Activated T-cell treated with anti-CD3 and anti-CD28 coated beads, Interleukin-2, amount 50 U/mL, for 4 hours (primary cell): ENCODE results near the gene INTS1. TPM values are rescaled to one million over a fixed set of nuclear protein-coding genes. Genes with fewer than 3 reads are reported as not detected.

Experiments
- ATAC-seq, 2 donors: fragments of 200-7000 bp; cut with Tn5 transposase; one replicate each; pipeline ENCODE4 v1.10.0; 2021
- DNase-seq: peaks from one replicate; pipeline ENCODE4 v3.0.0-alpha.2; 2020
- H3K27me3 Mint-ChIP-seq: one replicate; pipeline ENCODE4 v1.8.0; 2021; ENCODE audit warnings: low read depth, mixed read lengths
- H3K36me3 Mint-ChIP-seq: one replicate; pipeline ENCODE4 v1.8.0; 2022; ENCODE audit warnings: mixed read lengths; ENCODE audit not compliant: insufficient read depth
- H3K4me1 Mint-ChIP-seq: one replicate; pipeline ENCODE4 v1.8.0; 2021; ENCODE audit warnings: low read depth, mixed read lengths
- H3K4me3 Mint-ChIP-seq: one replicate; pipeline ENCODE4 v1.8.0; 2021; ENCODE audit warnings: mild to moderate bottlenecking, moderate library complexity, mixed read lengths
- H3K9me3 Mint-ChIP-seq: one replicate; pipeline ENCODE4 v1.8.0; 2021; ENCODE audit warnings: mixed read lengths
- total RNA-seq, 3 donors: library from RNA; stranded (reverse); gene quantifications; one replicate each; pipeline ENCODE4 v1.2.1, GENCODE V29; 2021

Gene INTS1
- total RNA-seq, 3 donors from 2014 or later, result 110 to 126 (median 119) TPM

DNA sequence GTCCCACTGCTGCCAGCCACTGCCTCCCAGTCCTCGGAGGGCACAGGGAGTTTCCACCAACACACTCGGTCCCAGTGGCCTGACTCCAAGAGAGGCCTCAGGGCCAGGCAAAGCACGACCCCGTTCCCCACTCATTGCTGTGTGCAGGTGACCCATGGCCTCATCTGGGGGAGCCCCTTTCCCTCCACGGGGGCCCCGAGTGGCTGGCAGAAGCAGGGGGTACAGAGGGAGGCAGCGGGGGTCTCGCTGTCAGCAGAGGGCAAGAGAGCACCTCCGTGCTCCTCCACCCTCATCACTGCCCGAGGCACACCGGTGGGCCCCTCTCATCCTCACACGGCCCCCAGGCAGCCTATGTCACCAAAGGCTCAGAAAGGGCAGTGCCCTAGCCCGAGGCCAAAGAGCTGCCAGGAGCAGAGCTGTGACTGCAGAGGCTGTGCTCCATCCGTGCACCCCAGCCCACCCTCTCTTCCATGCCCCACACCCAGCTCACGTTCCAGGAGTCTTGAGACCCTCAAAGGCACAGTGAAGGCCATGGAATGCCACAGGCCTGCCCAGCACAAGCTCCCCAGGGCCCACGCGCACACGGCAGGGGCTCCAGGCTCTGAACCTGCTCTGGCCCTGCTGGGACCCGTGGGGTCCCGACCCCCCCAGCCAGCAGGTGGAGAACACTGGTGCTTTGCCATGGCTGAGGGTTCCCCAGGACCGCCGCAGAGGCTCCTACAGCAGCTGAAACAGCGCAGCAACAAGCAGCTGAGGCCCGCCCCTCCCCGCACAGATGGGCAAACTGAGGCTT, 70.9 kb downstream of the INTS1 start:
- no peak for DNase-seq
- H3K36me3 Mint-ChIP-seq, result no peaks in the 10 kb centered on the region
- ATAC-seq, result no peak

GRCh38 chr7:1432411-1433082, 71.6 kb downstream of the INTS1 start:
- Mint-ChIP-seq H3K9me3 (no peaks in the 10 kb centered on the region), H3K4me3 (no peak overlapping the region), H3K36me3 (no peaks in the 10 kb centered on the region), H3K4me1 (peaks cover 2% of the 10 kb centered on the region), H3K27me3 (peaks cover 5% of the 10 kb centered on the region)
- ATAC-seq (peak; percentile 84 to 90), DNase-seq (peak; percentile 85)

More for the DNA sequence above, 70.9 kb downstream of the INTS1 start:
- Mint-ChIP-seq H3K27me3 (peaks cover 5% of the 10 kb centered on the region), H3K4me3 (no peak overlapping the region), H3K9me3 (no peaks in the 10 kb centered on the region), H3K4me1 (peaks cover 2% of the 10 kb centered on the region)

- ATAC-seq (peak in 1 of 2 donors; percentile 16), DNase-seq (no peak)
- H3K9me3 Mint-ChIP-seq, result no peaks in the 10 kb centered on the region
- H3K4me3 Mint-ChIP-seq, result no peak overlapping the region
- peaks cover 2% of the 10 kb centered on the region for H3K4me1 Mint-ChIP-seq
- H3K36me3 Mint-ChIP-seq, result no peaks in the 10 kb centered on the region
- peaks cover 5% of the 10 kb centered on the region for H3K27me3 Mint-ChIP-seq
Measured at GRCh38 chr7:1431634-1432380, 72.4 kb downstream of the INTS1 start.

DNA sequence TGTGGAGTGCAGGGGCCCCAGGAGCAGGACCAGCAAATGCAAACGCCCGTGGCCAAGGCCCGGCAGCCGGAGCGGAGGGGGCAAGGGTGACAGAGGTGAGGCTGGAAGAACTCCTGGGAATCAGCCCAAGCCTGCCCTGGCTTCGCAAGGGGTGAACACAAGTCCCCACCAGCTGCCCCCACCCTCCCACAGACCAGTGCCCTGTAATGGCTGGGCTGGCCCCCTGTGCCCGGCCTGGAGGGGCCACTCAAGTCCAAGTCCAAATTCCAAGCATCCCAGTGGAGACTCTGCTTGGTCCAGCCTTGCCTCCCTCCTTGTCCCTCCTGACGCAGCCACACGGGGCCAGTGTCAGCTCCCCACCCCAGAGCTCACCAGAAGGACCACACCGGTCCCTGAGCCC, 73.0 kb downstream of the INTS1 start:
- ATAC-seq, result no peak
- H3K4me1 Mint-ChIP-seq, result peaks cover 2% of the 10 kb centered on the region
- H3K36me3 Mint-ChIP-seq, result no peaks in the 10 kb centered on the region
- H3K9me3 Mint-ChIP-seq, result no peaks in the 10 kb centered on the region
- peaks cover 5% of the 10 kb centered on the region for H3K27me3 Mint-ChIP-seq
- H3K4me3 Mint-ChIP-seq, result no peak overlapping the region
- no peak for DNase-seq

- DNase-seq (no peak), ATAC-seq (no peak)
- H3K4me1 Mint-ChIP-seq, result peaks cover 2% of the 10 kb centered on the region
- no peaks in the 10 kb centered on the region for H3K9me3 Mint-ChIP-seq
- H3K36me3 Mint-ChIP-seq, result no peaks in the 10 kb centered on the region
- peaks cover 5% of the 10 kb centered on the region for H3K27me3 Mint-ChIP-seq
- H3K4me3 Mint-ChIP-seq, result no peak overlapping the region
Measured at GRCh38 chr7:1430056-1430845, 73.9 kb downstream of the INTS1 start.

- H3K9me3 Mint-ChIP-seq, result no peaks in the 10 kb centered on the region
- H3K4me3 Mint-ChIP-seq, result no peak overlapping the region
- DNase-seq, result no peak
- peaks cover 5% of the 10 kb centered on the region for H3K27me3 Mint-ChIP-seq
- no peaks in the 10 kb centered on the region for H3K36me3 Mint-ChIP-seq
- peaks cover 2% of the 10 kb centered on the region for H3K4me1 Mint-ChIP-seq
- no peak for ATAC-seq
Measured at GRCh38 chr7:1428941-1429501, 75.2 kb downstream of the INTS1 start.

DNA sequence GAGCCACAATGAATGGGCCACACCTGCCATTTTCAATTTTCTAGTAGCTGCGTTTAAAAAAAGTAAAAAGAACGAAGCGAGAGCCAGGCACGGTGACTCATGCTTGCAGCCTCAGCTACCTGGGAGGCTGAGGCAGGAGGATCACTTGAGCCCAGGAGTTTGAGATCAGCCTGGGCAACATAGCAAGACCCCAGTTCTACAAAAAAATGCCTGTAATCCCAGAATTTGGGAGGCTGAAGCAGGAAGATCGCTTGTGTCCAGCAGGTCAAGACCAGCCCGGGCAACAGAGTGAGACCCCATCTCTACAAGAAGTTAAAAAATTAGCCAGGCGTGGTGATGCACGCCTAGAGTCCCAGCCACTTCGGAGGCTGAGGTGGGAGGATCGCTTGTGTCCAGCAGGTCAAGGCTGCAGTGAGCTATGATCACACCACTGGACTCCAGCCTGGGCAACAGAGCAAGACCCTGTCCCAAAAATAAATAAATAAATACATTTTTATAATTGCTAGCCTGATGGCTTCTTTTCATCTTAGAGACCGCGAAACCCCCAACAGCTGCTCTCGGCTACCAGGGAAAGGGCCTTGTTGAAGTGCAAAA, 77.0 kb downstream of the INTS1 start:
- H3K36me3 Mint-ChIP-seq, result no peaks in the 10 kb centered on the region
- H3K4me3 Mint-ChIP-seq, result no peak overlapping the region
- ATAC-seq (no peak), DNase-seq (no peak)
- H3K27me3 Mint-ChIP-seq, result peaks cover 10% of the 10 kb centered on the region
- H3K4me1 Mint-ChIP-seq, result no peaks in the 10 kb centered on the region
- H3K9me3 Mint-ChIP-seq, result no peaks in the 10 kb centered on the region

DNA sequence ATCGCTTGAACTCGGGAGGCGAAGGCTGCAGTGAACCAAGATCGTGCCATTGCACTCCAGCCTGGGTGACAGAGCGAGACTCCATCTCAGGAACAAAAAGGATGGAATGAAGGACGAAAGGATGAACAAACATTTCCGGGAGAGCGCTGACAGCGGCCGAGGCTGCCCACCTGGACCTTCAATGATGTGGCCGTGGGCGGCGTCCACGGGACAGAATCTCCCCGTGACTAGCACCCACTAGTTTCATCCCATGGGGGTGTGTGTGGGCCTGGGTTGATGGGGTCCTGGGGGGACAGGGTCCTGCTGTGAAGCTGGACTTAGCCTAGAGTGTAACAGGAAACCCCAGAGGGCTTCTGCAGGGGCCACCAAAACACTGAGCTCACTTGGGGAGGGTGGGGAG, 77.7 kb downstream of the INTS1 start:
- peaks cover 12% of the 10 kb centered on the region for H3K27me3 Mint-ChIP-seq
- DNase-seq (no peak), ATAC-seq (no peak)
- H3K4me1 Mint-ChIP-seq, result no peaks in the 10 kb centered on the region
- H3K36me3 Mint-ChIP-seq, result no peaks in the 10 kb centered on the region
- H3K9me3 Mint-ChIP-seq, result no peaks in the 10 kb centered on the region
- no peak overlapping the region for H3K4me3 Mint-ChIP-seq

DNA sequence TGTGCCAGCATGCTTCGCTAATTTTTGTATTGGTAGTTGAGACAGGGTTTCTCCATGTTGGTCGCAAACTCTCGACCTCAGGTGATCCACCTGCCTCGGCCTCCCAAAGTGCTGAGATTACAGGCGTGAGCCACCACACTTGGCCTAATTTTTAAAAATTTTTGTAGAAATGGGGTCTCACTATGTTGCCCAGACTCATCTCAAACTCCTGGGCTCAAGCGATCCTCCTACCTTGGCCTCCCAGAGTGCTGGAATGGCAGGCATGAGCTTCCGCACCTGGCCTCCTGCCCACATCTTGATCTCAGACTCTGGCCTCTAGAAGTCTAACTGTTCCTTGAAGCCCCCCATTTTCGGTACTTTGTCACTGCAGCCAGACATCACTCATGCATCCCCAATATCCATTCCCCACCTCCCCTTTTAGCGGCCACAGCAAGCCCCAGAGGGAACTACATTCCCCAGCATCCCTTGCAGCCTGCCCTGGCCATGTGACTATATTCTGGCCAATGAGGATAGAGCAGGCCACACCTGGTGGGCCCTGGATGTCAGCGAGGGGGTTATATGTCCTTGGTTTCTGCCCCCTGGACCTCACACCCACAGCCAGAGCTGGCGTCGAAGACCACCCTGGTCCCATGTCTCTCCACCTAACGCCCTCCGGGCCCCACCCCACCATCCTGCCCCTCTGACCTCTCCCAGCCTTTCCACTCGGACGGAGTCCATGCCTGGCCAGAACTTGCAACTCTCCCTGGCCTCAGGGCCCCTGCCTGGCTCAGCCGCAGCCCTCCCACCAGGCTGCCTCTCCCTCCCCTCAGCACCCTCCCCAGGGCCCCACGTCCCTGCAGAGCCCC, 78.7 kb downstream of the INTS1 start:
- ATAC-seq (peak in 1 of 2 donors; percentile 52), DNase-seq (no peak)

GRCh38 chr7:1424041-1424440, 80.1 kb downstream of the INTS1 start:
- H3K4me3 Mint-ChIP-seq, result no peak overlapping the region
- peaks cover 13% of the 10 kb centered on the region for H3K27me3 Mint-ChIP-seq
- H3K4me1 Mint-ChIP-seq, result peaks cover 2% of the 10 kb centered on the region
- no peak for ATAC-seq
- H3K36me3 Mint-ChIP-seq, result no peaks in the 10 kb centered on the region
- no peak for DNase-seq
- H3K9me3 Mint-ChIP-seq, result no peaks in the 10 kb centered on the region

More for the DNA sequence above, 78.7 kb downstream of the INTS1 start:
- Mint-ChIP-seq H3K36me3 (no peaks in the 10 kb centered on the region), H3K4me1 (no peaks in the 10 kb centered on the region), H3K9me3 (no peaks in the 10 kb centered on the region), H3K27me3 (peaks cover 15% of the 10 kb centered on the region), H3K4me3 (no peak overlapping the region)

GRCh38 chr7:1423264-1423811, 80.9 kb downstream of the INTS1 start:
- peak in 1 of 2 donors; percentile 14 for ATAC-seq
- Mint-ChIP-seq H3K36me3 (no peaks in the 10 kb centered on the region), H3K9me3 (no peaks in the 10 kb centered on the region)

GRCh38 chr7:1422512-1423263, 81.5 kb downstream of the INTS1 start:
- no peaks in the 10 kb centered on the region for H3K36me3 Mint-ChIP-seq
- H3K4me1 Mint-ChIP-seq, result peaks cover 10% of the 10 kb centered on the region
- H3K27me3 Mint-ChIP-seq, result peaks cover 13% of the 10 kb centered on the region
- no peak overlapping the region for H3K4me3 Mint-ChIP-seq
- H3K9me3 Mint-ChIP-seq, result no peaks in the 10 kb centered on the region
- no peak for DNase-seq
- ATAC-seq, result no peak

More at GRCh38 chr7:1423264-1423811, 80.9 kb downstream of the INTS1 start:
- DNase-seq, result no peak
- Mint-ChIP-seq H3K4me1 (peaks cover 3% of the 10 kb centered on the region), H3K27me3 (peaks cover 13% of the 10 kb centered on the region), H3K4me3 (no peak overlapping the region)
